Peyer's patch (tissue), 4 donors: ENCODE measurements around the gene ZNF467. TPM values are rescaled to one million over a fixed set of nuclear protein-coding genes. Genes with fewer than 3 reads are reported as not detected.
A peak's percentile ranks its signal among the peaks of the same experiment; 100 is the strongest.

ENCODE experiments used
- DNase-seq, 3 donors: peaks; one replicate each; pipeline ENCODE4 v3.0.0-alpha.2; 2017 to 2019
- H3K27ac ChIP-seq, 4 donors: fragments of 200-600 bp; sonication (generic); one replicate each; pipeline ENCODE4 v1.5.1; 2016 to 2019
- H3K27me3 ChIP-seq, 2 donors: fragments of 200-600 bp; sonication (generic); one replicate each; pipeline ENCODE4 v1.5.1; 2019
- H3K36me3 ChIP-seq, 3 donors: fragments of 200-600 bp; sonication (generic); one replicate each; pipeline ENCODE4 v1.5.1; 2016 to 2019
- H3K4me1 ChIP-seq, 4 donors: fragments of 200-600 bp; sonication (generic); one replicate each; pipeline ENCODE4 v1.5.1; 2016 to 2019
- H3K4me3 ChIP-seq, 4 donors: fragments of 200-600 bp; sonication (generic); 1 replicate in 3 of 4; 2 replicates in 1 of 4; pipeline ENCODE4 v1.5.1; 2016 to 2019; ENCODE audit warnings: mild to moderate bottlenecking in 1 of 4
- H3K9me3 ChIP-seq, 4 donors: fragments of 200-600 bp; sonication (generic); one replicate each; pipeline ENCODE4 v1.5.1; 2016 to 2019; ENCODE audit warnings: mild to moderate bottlenecking in 1 of 4
- POLR2A ChIP-seq, 2 donors: fragments of 450-650 bp; IDR thresholded peaks; one replicate each; pipeline ENCODE4 v1.5.1; 2017; ENCODE audit warnings: antibody characterized with exemption in 2 of 2, mild to moderate bottlenecking in 2 of 2, moderate library complexity in 2 of 2
- total RNA-seq, 4 donors: library from RNA; depleted of rRNA; stranded (reverse); fragments of >200 nt; gene quantifications; one replicate each; pipeline ENCODE4 v1.1.0, GENCODE V29; 2016
- TF ChIP-seq, protein P1 (sequence below), 6 experiments: fragments of 450-650 bp in 4 of 6; fragments of 200-600 bp in 2 of 6; sonication (generic) in 1 of 6; IDR thresholded peaks; one replicate each; pipeline ENCODE4 v1.5.1; 2017 to 2019; ENCODE audit warnings: antibody characterized with exemption in 6 of 6, mild to moderate bottlenecking in 3 of 6, moderate library complexity in 1 of 6

The ZNF467 gene
- total RNA-seq, 4 donors from 2014 or later, result 0.35 to 4.7 (median 3.1) TPM

GRCh38 chr7:149762089-149762488 lies 11.3 kb downstream of the ZNF467 start:
- H3K27me3 ChIP-seq, result no peaks in the 10 kb centered on the region

GRCh38 chr7:149761307-149761706 lies 12.1 kb downstream of the ZNF467 start:
- Histone ChIP-seq H3K4me1 (no peaks in the 10 kb centered on the region), H3K27ac (no peak overlapping the region), H3K4me3 (no peak overlapping the region), H3K9me3 (no peaks in the 10 kb centered on the region), H3K36me3 (no peaks in the 10 kb centered on the region), H3K27me3 (no peaks in the 10 kb centered on the region)
- no peak for TF ChIP-seq POLR2A (IDR thresholded peaks at IDR 0.05)
- TF ChIP-seq, protein P1, sequence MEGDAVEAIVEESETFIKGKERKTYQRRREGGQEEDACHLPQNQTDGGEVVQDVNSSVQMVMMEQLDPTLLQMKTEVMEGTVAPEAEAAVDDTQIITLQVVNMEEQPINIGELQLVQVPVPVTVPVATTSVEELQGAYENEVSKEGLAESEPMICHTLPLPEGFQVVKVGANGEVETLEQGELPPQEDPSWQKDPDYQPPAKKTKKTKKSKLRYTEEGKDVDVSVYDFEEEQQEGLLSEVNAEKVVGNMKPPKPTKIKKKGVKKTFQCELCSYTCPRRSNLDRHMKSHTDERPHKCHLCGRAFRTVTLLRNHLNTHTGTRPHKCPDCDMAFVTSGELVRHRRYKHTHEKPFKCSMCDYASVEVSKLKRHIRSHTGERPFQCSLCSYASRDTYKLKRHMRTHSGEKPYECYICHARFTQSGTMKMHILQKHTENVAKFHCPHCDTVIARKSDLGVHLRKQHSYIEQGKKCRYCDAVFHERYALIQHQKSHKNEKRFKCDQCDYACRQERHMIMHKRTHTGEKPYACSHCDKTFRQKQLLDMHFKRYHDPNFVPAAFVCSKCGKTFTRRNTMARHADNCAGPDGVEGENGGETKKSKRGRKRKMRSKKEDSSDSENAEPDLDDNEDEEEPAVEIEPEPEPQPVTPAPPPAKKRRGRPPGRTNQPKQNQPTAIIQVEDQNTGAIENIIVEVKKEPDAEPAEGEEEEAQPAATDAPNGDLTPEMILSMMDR (IDR thresholded peaks at IDR 0.05), result no peak
- no peak for DNase-seq

More at GRCh38 chr7:149762089-149762488, 11.3 kb downstream of the ZNF467 start:
- DNase-seq, result no peak
- no peaks in the 10 kb centered on the region for H3K4me1 ChIP-seq
- H3K27ac ChIP-seq, result no peak overlapping the region
- H3K36me3 ChIP-seq, result no peaks in the 10 kb centered on the region
- TF ChIP-seq POLR2A (IDR thresholded peaks at IDR 0.05), result no peak
- H3K9me3 ChIP-seq, result no peaks in the 10 kb centered on the region
- no peak overlapping the region for H3K4me3 ChIP-seq

- no peaks in the 10 kb centered on the region for H3K27me3 ChIP-seq
- no peak for DNase-seq
- TF ChIP-seq, protein P1 (IDR thresholded peaks at IDR 0.05), result no peak
- TF ChIP-seq POLR2A (IDR thresholded peaks at IDR 0.05), result no peak
- no peaks in the 10 kb centered on the region for H3K9me3 ChIP-seq
- no peak overlapping the region for H3K27ac ChIP-seq
- no peak overlapping the region for H3K4me3 ChIP-seq
- no peaks in the 10 kb centered on the region for H3K4me1 ChIP-seq
- H3K36me3 ChIP-seq, result no peaks in the 10 kb centered on the region
Measured at GRCh38 chr7:149760538-149760937, 12.8 kb downstream of the ZNF467 start.

DNA sequence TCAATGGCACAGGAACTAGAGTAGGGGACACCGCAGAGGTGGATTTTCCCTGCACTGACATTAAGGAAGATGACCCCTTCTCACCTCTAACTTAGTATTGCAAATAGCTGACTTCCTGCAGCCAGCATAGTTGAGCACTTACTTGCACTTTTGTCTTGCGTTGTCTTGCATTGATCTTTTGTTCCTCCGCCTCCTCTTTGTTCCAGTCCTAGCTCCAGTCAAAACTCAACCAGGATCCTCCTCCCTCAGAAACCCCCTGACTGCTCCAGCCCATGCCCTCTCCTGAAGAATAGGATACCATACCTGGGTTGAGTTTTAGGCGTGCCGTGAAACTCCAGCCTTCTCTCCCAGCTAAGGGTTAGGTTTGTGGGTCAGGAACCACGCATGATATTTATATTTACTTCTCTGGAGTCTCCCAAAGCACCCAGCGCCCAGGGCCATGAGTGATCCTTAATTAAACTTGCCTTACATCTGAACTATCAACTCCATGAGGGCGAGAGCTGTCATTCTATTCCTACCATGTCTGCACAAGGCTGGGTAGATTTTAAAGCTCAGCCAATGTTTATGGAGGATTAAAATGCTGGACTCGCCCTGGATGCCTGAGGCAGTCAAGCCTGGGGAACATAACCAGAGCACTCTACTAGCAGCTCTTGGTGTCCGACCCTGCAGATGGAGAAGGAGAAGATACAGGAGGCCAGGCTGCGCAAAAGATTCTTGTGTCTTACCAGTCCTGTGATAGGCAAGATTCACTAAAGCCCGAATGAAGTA lies 14.1 kb downstream of the ZNF467 start:
- Histone ChIP-seq H3K4me1 (no peaks in the 10 kb centered on the region), H3K9me3 (no peaks in the 10 kb centered on the region), H3K27ac (no peak overlapping the region), H3K36me3 (no peaks in the 10 kb centered on the region), H3K27me3 (no peaks in the 10 kb centered on the region), H3K4me3 (no peak overlapping the region)
- no peak for TF ChIP-seq POLR2A (IDR thresholded peaks at IDR 0.05)
- TF ChIP-seq, protein P1 (IDR thresholded peaks at IDR 0.05), result no peak
- no peak for DNase-seq

DNA sequence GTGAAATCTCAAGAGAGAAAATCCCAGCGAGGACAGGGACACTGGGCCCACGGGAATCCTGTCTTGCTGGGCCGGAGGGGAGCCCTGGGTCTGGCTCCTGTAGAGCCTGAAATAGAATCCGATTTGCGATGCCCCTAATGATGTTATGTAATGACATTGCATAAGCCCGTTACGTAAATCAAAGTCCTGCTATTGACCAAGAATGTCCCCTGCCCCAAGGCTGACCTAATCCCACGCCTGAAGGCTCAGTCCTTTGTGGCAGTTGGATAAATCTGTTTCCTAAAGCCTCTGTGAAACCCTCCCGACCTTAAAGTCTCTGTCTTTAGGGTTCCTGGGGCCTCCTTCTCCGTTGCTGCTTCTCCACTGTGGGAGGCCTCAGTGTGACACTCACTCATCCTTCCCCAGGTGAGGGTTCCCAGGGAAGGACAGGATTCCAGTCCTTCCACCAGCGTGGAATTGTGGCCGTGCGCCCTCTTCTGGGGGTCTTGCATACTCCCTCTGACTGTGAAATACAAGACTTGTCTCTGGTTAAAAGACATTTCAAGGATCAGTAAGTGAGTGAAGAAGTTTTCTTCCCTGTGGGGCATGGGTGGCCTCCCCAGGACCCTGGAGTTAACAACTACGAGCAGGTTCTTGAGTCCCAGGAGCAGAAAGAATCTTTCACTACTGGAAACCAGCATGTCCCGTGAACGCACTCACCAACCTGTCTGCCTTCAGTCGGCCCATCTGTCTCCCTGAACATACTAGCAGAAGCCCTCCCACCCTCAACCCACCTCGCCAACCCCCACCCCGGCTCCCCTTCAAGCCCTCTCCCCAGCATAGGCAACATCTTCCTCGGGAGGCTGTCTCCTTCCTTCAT lies 19.8 kb downstream of the ZNF467 start:
- Histone ChIP-seq H3K27me3 (no peaks in the 10 kb centered on the region), H3K4me1 (no peaks in the 10 kb centered on the region), H3K4me3 (no peak overlapping the region), H3K9me3 (no peaks in the 10 kb centered on the region), H3K27ac (no peak overlapping the region), H3K36me3 (no peaks in the 10 kb centered on the region)
- no peak for DNase-seq
- TF ChIP-seq POLR2A (IDR thresholded peaks at IDR 0.05), result no peak
- TF ChIP-seq, protein P1 (IDR thresholded peaks at IDR 0.05), result peak in 3 of 6 experiments; percentile 16 to 33 (median 16)

- TF ChIP-seq, protein P1 (IDR thresholded peaks at IDR 0.05), result no peak
- TF ChIP-seq POLR2A (IDR thresholded peaks at IDR 0.05), result no peak
- H3K36me3 ChIP-seq, result no peaks in the 10 kb centered on the region
- H3K4me3 ChIP-seq, result no peak overlapping the region
- H3K4me1 ChIP-seq, result no peaks in the 10 kb centered on the region
- H3K27me3 ChIP-seq, result no peaks in the 10 kb centered on the region
- H3K27ac ChIP-seq, result no peak overlapping the region
- no peak for DNase-seq
- no peaks in the 10 kb centered on the region for H3K9me3 ChIP-seq
Measured at GRCh38 chr7:149752646-149753045, 20.7 kb downstream of the ZNF467 start.
